HG03045 (cell line): ENCODE data around the gene RARA.
"Not testable (repeated sequence)": the region's sequence is repeated elsewhere in the genome, so short reads cannot be mapped to it uniquely, and the experiment has no call there.

Experiments used
- ATAC-seq: cut with Tn5 transposase; IDR thresholded peaks from one replicate; pipeline ENCODE4 v1.9.1; 2021; ENCODE audit warnings: mild to moderate bottlenecking, moderate library complexity; ENCODE audit not compliant: unreplicated experiment

Gene RARA

GRCh38 chr17:40297511-40297910, 11.5 kb upstream of the RARA start:
- no peak for ATAC-seq

DNA sequence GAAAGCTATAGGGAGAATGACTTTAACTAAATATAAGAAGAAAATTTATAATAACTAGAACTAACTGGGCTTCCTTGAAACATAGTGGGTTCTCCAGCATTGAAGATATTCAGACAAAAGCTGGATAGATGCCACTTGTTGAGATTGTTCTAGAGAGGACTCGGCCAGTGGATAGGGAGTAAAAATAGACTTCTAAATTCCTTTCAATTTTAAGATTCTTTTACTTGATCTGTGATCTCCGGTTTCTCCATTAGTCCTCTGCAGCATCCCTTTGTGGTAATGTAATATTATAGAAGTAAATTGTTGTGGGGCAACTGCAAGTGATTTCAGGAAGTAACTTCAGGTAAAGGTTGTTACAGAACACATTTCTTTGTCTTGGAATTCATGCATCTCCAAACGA, 10.3 kb upstream of the RARA start:
- ATAC-seq = no peak

DNA sequence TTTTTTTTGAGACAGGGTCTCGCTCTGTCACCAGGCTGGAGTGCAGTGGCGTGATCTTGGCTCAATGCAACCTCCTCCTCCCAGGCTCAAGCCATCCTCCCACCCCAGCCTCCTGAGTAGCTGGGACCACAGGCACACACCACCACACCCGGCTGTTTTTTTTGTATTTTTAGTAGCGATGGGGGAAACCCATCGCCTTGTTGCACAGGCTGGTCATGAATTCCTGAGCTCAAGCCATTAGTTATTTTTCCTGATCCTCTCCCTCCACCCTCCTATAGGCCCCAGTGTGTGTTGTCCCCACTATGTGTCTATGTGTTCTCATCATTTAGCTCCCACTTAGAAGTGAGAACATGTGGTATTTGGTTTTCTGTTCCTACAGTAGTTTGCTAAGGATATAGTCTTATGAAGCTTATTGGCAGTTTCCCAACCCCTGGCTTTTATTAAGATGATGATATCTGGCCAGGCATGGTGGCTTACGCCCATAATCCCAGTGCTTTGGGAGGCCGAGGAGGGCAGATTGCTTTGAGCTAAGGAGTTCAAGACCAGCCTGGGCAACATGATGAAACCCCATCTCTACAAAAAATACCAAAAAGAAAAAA, 9.7 kb upstream of the RARA start:
- ATAC-seq = not testable (repeated sequence)

DNA sequence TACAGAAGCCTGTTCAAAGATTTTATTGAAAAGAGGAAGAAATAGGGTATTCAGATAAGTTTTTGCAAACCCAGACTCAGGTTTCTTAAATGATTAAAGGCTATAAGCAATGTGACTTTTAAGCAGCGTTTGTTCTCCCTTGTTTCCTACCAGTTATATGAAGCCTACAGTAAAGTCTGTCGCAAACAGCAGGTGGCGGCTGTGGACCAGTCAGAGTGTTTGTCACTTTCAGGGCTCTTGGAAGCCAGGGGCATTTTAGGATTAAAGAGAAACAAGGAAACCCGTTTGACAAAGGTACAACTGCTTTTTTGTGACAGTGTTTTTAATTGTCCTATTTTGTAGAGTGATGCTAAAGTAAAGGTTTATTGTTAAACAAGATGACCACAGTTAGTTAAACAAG, 7.7 kb upstream of the RARA start:
- no peak for ATAC-seq

GRCh38 chr17:40303009-40303657, 5.8 kb upstream of the RARA start:
- no peak for ATAC-seq

- ATAC-seq = no peak
These were observed 5.0 kb upstream of the RARA start for GRCh38 chr17:40303708-40304551.

DNA sequence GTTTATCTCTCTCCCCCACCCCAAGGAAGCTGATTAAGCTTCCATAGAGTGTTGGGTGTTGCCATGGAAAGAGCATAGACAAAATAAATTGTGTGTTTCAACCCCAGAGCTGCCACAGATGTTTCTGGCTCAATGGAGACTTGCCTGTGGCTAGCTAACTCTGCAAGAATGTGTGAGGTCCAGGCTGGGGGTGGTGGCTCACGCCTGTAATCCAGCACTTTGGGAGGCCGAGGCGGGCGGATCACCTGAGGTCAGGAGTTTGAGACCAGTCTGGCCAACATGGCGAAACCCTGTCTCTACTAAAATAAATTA, 4.5 kb upstream of the RARA start:
- ATAC-seq = not testable (repeated sequence)

DNA sequence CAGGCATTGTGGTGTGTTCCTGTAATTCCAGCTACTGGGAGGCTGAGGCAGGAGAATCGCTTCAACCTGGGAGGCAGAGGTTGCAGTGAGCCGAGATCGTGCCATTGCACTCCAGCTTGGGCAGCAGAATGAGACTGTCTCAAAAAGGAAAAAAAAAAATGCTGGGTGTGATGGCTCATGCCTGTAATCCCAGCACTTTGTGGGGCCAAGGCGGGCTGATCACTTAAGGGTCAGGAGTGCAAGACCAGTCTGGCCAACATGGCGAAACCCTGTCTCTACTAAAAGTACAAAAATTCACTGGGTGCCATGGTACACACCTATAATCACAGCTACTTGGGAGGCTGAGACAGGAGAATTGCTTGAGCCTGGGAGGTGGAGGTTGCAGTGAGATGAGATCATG, 4.1 kb upstream of the RARA start:
- ATAC-seq = not testable (repeated sequence)

DNA sequence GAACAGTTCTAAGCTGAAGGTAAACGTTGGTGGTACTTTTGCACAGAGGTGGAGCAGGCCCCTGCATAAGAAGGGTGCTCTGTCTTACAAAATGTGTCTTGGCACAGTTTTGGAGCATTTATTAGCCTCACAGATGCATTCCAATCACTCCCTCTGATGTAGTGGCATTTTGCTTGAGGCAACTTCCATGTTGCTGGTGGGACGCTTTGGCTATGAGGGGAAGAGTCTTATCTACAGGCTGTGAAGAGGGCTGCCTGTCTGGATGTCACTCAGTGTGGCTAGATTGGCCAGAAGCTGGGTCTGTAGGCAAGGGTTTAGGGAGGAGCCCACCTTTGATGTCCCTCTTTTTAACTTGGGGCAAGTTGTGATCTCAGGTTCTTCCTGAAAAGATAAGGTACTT, 2.6 kb upstream of the RARA start:
- no peak for ATAC-seq

GRCh38 chr17:40307001-40307730, 1.8 kb upstream of the RARA start:
- ATAC-seq = no peak

DNA sequence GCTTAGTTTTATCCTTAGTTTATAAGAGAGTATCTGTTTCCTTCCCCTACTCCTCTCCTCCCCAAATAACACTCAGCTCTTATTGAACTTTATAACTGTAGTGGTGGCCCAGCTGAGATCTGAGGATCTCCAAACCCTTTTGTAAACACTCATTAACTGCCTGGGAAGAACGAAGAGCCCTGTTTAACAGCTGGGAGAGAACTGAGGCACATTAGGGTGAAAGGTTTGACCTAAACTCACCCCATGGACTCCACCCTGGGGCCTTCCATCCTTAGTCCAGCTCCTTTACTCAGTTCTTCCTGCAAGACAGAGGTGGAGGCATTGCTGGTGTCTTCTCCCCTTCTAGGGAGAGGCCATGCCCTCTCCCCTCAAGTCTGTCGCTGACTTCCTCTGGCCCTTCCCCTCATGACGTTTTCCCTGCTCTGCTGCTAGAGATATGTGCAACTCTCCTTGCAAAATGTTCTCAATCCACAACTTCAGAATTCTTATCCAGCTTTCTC, 1.2 kb upstream of the RARA start:
- ATAC-seq = no peak

DNA sequence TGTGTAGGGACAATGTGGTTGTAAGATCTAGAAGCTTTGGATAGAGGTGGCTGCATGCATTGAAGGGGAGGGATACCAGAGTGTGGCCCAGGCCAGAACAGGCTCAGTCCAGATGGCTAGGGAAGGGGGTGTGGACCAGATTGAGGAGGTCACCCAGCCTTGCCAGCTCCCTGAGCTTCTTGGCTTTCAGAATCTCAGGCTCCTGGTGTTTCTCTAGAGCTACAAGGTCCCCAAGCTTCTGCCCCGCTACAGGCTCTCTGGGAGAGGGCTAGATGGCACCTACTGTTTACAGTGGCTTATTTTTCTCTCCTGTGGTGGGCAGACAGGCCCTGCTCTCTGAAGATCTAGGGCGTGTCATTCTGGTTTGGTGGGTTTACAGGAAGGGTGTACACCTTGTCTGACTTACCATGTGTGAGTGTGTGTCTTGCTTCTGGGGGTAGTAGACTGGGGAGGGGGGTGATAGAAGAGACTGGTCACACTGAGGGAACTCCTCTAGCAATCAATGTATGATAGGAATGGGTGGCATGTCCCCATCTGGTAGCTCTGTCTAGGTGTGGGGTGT, 1.1 kb downstream of the RARA start:
- ATAC-seq = no peak

DNA sequence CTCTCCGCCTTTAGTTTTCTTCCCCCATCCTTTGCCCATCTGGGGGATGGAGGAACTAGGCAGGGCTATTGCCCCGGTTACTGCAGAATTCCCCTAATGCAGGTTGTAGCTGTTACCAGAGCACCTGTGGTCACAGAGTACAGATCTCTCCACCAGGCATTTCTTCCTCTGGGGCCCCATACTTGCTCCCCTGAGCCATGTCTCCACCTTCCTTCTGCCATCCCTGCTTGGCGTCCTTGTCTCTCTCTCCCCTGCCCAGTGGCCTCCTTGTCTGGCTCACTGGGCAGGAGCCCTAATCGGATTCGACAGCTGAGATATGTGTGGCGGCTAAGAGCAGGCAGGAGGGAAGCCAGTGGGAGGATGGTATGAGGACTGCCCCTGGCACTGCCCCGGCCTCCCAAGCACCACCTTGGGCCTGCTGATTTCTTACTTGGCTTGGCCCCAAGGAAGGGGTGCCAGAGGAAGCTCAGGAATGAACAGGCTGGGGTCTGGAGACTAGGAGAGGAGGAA, 2.0 kb downstream of the RARA start:
- no peak for ATAC-seq

DNA sequence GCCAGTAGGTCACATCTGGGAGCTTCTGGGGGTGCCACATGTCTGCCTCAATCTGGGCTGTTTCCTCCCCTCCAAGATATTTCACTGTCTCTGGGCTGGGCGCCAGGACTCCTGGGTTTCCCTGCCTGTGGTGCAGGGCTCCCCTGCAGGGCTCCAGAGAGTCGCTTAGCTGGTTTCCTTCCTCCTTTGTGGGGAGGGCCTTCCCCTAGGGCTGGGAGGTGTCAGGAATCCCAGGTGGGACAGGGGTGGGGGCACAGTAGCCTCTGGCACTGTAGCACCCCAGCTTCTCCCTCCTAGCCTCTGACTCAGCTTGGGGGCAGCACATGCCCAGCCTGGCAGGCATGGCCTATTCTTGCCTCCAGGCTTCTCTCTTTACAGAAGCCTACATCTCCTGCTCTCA, 2.6 kb downstream of the RARA start:
- no peak for ATAC-seq

DNA sequence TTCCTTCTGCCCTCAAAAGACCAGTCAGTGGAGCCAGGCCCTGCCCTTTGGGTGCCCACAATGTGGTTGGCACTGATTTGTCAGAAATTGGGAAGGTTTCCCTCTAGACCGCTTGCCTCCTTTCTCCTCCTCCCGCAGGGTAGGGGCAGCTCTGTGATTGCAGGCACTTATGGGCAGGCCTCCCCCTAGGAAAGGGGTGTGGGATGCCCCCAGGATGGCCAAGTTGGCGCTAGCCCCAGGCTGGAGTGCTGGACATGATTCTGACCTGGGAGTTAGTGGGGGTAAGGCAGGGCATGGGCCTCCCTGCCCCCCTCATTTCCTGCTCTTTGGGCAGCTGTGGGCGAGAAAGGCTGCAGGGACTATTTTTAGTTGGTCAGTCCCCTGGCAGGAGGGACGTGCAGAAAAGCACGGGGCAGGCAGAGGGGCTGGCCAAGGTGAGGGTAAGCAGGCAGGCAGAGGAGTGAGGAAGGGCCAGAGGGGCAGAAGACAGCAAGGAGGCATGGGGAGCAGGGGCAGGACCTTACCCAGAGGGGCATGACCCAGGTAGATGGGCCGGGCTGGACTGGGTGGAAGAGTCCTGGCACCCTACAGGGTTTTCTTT, 3.3 kb downstream of the RARA start:
- no peak for ATAC-seq

DNA sequence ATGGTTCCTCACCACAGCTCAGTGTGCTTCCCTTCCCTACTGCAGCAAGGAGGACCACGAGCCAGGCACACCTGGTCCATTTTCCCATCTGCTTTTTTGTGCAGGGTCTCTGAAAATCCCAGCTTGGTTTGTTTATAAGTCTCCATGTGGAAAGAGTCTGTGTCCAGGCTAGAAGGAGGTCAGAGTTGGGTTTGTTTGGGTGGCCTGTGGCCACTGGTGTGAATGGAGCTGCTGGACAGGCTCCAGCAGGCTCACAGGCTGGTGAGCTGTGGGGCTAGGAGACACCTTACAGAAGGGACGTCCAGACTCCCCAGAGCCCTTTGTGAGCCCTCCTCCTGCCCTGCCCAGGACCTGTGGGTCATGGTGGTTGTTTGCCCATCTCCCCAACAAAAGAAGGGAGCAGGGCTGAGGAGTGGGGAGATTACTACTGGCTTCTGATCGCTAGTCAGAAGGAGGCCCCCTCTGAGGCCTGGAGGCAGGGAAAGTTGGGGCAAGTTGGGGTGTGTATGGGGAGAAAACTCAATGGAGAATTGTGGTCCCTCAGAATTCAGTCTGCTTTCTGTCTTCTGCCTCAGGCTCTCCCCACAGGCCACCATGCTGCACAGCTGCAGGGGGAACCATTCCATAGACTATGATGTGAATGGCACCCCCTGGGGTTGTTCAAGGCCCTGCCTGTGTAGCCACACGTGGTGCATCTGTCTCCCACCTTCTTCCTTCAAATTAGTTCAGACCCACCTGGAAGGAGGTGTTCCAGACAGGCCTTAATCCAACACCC, 4.1 kb downstream of the RARA start:
- ATAC-seq = no peak

- ATAC-seq = no peak
These were observed 4.9 kb downstream of the RARA start for GRCh38 chr17:40313668-40314583.

DNA sequence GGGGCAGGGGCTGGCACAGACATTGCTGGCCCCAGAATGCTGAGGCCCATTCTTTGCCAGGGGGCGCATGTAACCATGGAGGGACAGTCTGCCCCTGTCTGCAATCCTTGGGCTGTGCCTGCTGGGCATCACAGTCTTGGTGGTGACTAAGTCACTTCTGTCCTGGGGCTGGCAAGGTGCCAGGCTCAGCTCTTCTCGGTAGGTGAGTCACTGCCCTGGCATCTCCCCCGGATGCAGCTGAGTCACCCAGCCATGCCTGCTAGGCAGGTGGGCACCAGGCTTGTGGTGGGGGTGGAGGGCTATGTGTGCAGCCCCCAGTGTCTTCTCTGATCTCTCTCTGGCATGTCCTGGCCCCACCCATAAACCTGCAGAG, 5.6 kb downstream of the RARA start:
- ATAC-seq = no peak

DNA sequence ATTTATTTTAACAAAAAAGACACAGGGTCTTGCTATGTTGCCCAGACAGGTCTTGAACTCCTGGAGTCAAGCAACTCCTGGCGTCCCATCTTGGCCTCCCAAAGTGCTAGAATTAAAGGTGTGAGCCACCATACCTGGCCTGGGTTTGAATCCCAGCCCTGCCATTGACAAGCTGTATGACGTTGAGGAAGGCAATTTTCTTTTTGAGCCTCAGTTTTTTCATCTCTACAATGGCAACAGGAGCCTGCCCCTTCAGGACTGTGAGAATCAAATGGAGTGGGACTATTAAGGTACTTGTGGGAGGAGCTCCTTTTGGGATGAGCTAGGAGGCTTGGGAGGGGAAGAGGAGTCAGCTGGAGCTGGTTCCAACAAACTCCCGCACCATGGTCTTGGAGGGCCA, 6.2 kb downstream of the RARA start:
- no peak for ATAC-seq
